ENCODE measurements around the gene GNAZ. TPM values are rescaled to one million over a fixed set of nuclear protein-coding genes. Genes with fewer than 3 reads are reported as not detected.

GNAZ gene
- total RNA-seq, 1 experiment from 2014 or later: 11.1 TPM

GRCh38 chr22:23047265-23047664, 23.1 kb upstream of the GNAZ start:
- no peaks in the 10 kb centered on the region for H3K36me3 ChIP-seq (ENCODE audit: control insufficient read depth in 1 of 2, insufficient read depth in 2 of 2, low read length in 2 of 2)
- H3K4me2 ChIP-seq (ENCODE audit: low read length): no peak overlapping the region
- no peaks in the 10 kb centered on the region for H4K20me1 ChIP-seq (ENCODE audit: insufficient read depth)
- no peak overlapping the region for H3K9ac ChIP-seq (ENCODE audit: low read length)
- ATAC-seq: no peak
- intact Hi-C loops (cut with micrococcal nuclease): no loop called here
- H3K79me2 ChIP-seq (ENCODE audit: insufficient read depth, low read length): no peaks in the 10 kb centered on the region
- H3K4me3 ChIP-seq (replicated peaks in 1 of 2; ENCODE audit: low read depth in 1 of 2, low read length in 2 of 2): no peak overlapping the region
- TF ChIP-seq FOSL1 (IDR thresholded peaks at IDR 0.05; ENCODE audit: low read depth): no peak
- no peak for TF ChIP-seq RAD21 (IDR thresholded peaks at IDR 0.05; ENCODE audit: low read depth)
- no peak for TF ChIP-seq CBX3 (IDR thresholded peaks at IDR 0.05; ENCODE audit: low read depth)
- TF ChIP-seq EZH2 (IDR thresholded peaks at IDR 0.05): no peak
- TF ChIP-seq EGR1 (IDR thresholded peaks at IDR 0.05; ENCODE audit: low read depth): no peak
- TF ChIP-seq ELF1 (IDR thresholded peaks at IDR 0.05; ENCODE audit: borderline replicate concordance, low read depth): no peak
- TF ChIP-seq ATF3 (IDR thresholded peaks at IDR 0.05): no peak
- no peak for TF ChIP-seq JUND (IDR thresholded peaks at IDR 0.05)
- no peak for TF ChIP-seq SP1 (IDR thresholded peaks at IDR 0.05; ENCODE audit: low read depth)
- no peak for TF ChIP-seq ZFX (IDR thresholded peaks at IDR 0.05)
- no peak overlapping the region for H2AFZ ChIP-seq (ENCODE audit: low read depth, low read length, poor library complexity, severe bottlenecking)
- no peak overlapping the region for H3K27ac ChIP-seq (ENCODE audit: low read depth, low read length)
- no peak for DNase-seq (ENCODE audit: low read depth, low spot score)
- BruUV-seq (replicated peaks): no TSS peak
- H3K4me1 ChIP-seq (ENCODE audit: control insufficient read depth in 1 of 2, insufficient read depth in 2 of 2, low read length in 2 of 2): no peaks in the 10 kb centered on the region
- no peaks in the 10 kb centered on the region for H3K9me2 ChIP-seq (ENCODE audit: insufficient read depth)
- H3K27me3 ChIP-seq (ENCODE audit: insufficient read depth, low read length): no peaks in the 10 kb centered on the region
- RAD21 ChIA-PET (ENCODE audit: low non-redundant PET in 1 of 2, low total read pairs in 2 of 2, uncharacterized antibody in 2 of 2, unreplicated experiment in 2 of 2): no interaction called here
- POLR2A ChIA-PET: no interaction called here
- CTCF ChIA-PET: no interaction called here
- H3K9me3 ChIP-seq (ENCODE audit: control insufficient read depth in 1 of 2, insufficient read depth in 1 of 2, low read depth in 1 of 2, low read length in 2 of 2): peaks cover 0 to 4% of the 10 kb centered on the region in 2 experiments; a peak in 1 of 4 replicates

GRCh38 chr22:23047742-23048141, 22.6 kb upstream of the GNAZ start:
- ChIA-PET RAD21 (ENCODE audit: low non-redundant PET in 1 of 2, low total read pairs in 2 of 2, uncharacterized antibody in 2 of 2, unreplicated experiment in 2 of 2) (no interaction called here), CTCF (no interaction called here), POLR2A (no interaction called here)
- Histone ChIP-seq H3K27ac (ENCODE audit: low read depth, low read length) (no peak overlapping the region), H3K27me3 (ENCODE audit: insufficient read depth, low read length) (no peaks in the 10 kb centered on the region), H3K36me3 (ENCODE audit: control insufficient read depth in 1 of 2, insufficient read depth in 2 of 2, low read length in 2 of 2) (no peaks in the 10 kb centered on the region), H3K79me2 (ENCODE audit: insufficient read depth, low read length) (no peaks in the 10 kb centered on the region), H3K9me3 (ENCODE audit: control insufficient read depth in 1 of 2, insufficient read depth in 1 of 2, low read depth in 1 of 2, low read length in 2 of 2) (peaks cover 0 to 4% of the 10 kb centered on the region in 2 experiments; a peak in 1 of 4 replicates), H2AFZ (ENCODE audit: low read depth, low read length, poor library complexity, severe bottlenecking) (no peak overlapping the region), H3K4me2 (ENCODE audit: low read length) (no peak overlapping the region), H3K4me1 (ENCODE audit: control insufficient read depth in 1 of 2, insufficient read depth in 2 of 2, low read length in 2 of 2) (no peaks in the 10 kb centered on the region), H3K4me3 (replicated peaks in 1 of 2; ENCODE audit: low read depth in 1 of 2, low read length in 2 of 2) (no peak overlapping the region), H3K9me2 (ENCODE audit: insufficient read depth) (no peaks in the 10 kb centered on the region), H4K20me1 (ENCODE audit: insufficient read depth) (no peaks in the 10 kb centered on the region), H3K9ac (ENCODE audit: low read length) (no peak overlapping the region)
- intact Hi-C loops (cut with micrococcal nuclease): no loop called here
- DNase-seq (ENCODE audit: low read depth, low spot score) (no peak), ATAC-seq (no peak)
- no TSS peak for BruUV-seq (replicated peaks)
- TF ChIP-seq CTCF (IDR thresholded peaks at IDR 0.05 in 2 of 3, conservative IDR thresholded peaks at IDR 0.05 in 1 of 3; ENCODE audit: borderline replicate concordance in 1 of 3, insufficient read depth in 1 of 3, low read depth in 2 of 3, low read length in 2 of 3) (no peak), YY1 (IDR thresholded peaks at IDR 0.05; ENCODE audit: extremely low read depth, insufficient replicate concordance, low read depth, low read length) (no peak), ATF3 (IDR thresholded peaks at IDR 0.05) (no peak), MAX (IDR thresholded peaks at IDR 0.05) (no peak), POLR2AphosphoS5 (IDR thresholded peaks at IDR 0.05; ENCODE audit: low read depth, low read length) (no peak), TCF7L2 (IDR thresholded peaks at IDR 0.05; ENCODE audit: borderline replicate concordance, extremely low read depth, insufficient read depth, insufficient read length) (no peak), SIN3A (IDR thresholded peaks at IDR 0.05; ENCODE audit: low read depth) (no peak), CBX3 (IDR thresholded peaks at IDR 0.05; ENCODE audit: low read depth) (no peak), POLR2A (IDR thresholded peaks at IDR 0.05; ENCODE audit: borderline replicate concordance, extremely low read depth, insufficient read depth, insufficient read length) (no peak), ZNF274 (IDR thresholded peaks at IDR 0.05; ENCODE audit: low read depth, low read length) (no peak), EGR1 (IDR thresholded peaks at IDR 0.05; ENCODE audit: low read depth) (no peak), RAD21 (IDR thresholded peaks at IDR 0.05; ENCODE audit: low read depth) (no peak)

Measured in HCT116 (cell line).